UCSD-AML1 (cell line): Measurements from ENCODE around the gene SRL.
"Not testable (repeated sequence)": the region's sequence is repeated elsewhere in the genome, so short reads cannot be mapped to it uniquely, and the experiment has no call there.

Experiments
- DNase-seq: peaks from one replicate; lab custom pipeline; 2025; ENCODE audit not compliant: unreplicated experiment; lab: John Stamatoyannopoulos, UW

SRL gene

GRCh38 chr16:4227040-4227332 is 14.9 kb downstream of the SRL start:
- no peak for DNase-seq

- DNase-seq: no peak
These were observed 15.4 kb downstream of the SRL start for GRCh38 chr16:4226251-4227039.

- DNase-seq: no peak
These were observed 16.8 kb downstream of the SRL start for GRCh38 chr16:4225075-4225474.

GRCh38 chr16:4220358-4220757 is 21.5 kb downstream of the SRL start:
- DNase-seq: no peak

- DNase-seq: no peak
These were observed 23.7 kb downstream of the SRL start for GRCh38 chr16:4218202-4218601.

GRCh38 chr16:4217204-4218131 is 24.4 kb downstream of the SRL start:
- DNase-seq: no peak

- DNase-seq: no peak
These were observed 25.3 kb downstream of the SRL start for GRCh38 chr16:4216596-4216995.

GRCh38 chr16:4215106-4215505 is 26.8 kb downstream of the SRL start:
- DNase-seq: no peak

- no peak for DNase-seq
These were observed 27.7 kb downstream of the SRL start for GRCh38 chr16:4214215-4214621.

GRCh38 chr16:4213737-4214136 is 28.1 kb downstream of the SRL start:
- no peak for DNase-seq

GRCh38 chr16:4212934-4213296 is 29.0 kb downstream of the SRL start:
- DNase-seq: no peak

GRCh38 chr16:4212211-4212933 is 29.5 kb downstream of the SRL start:
- DNase-seq: no peak

GRCh38 chr16:4211445-4212210 is 30.3 kb downstream of the SRL start:
- not testable (repeated sequence) for DNase-seq

- no peak for DNase-seq
These were observed 32.2 kb downstream of the SRL start for GRCh38 chr16:4209666-4210065.

- DNase-seq: no peak
These were observed 33.5 kb downstream of the SRL start for GRCh38 chr16:4208341-4208751.

- DNase-seq: no peak
These were observed 34.1 kb downstream of the SRL start for GRCh38 chr16:4207683-4208340.

- no peak for DNase-seq
These were observed 34.7 kb downstream of the SRL start for GRCh38 chr16:4207229-4207628.

GRCh38 chr16:4206680-4207079 is 35.2 kb downstream of the SRL start:
- peak; percentile 30 for DNase-seq

GRCh38 chr16:4205971-4206370 is 35.9 kb downstream of the SRL start:
- no peak for DNase-seq

- DNase-seq: no peak
These were observed 37.4 kb downstream of the SRL start for GRCh38 chr16:4204521-4204920.
